DMS53 (cell line): Measurements from ENCODE around the gene ABCC9.

Experiments
- DNase-seq: peaks from one replicate; lab custom pipeline; 2025; lab: John Stamatoyannopoulos, UW

ABCC9 gene

GRCh38 chr12:21940549-21941505 lies at the start of gene ABCC9:
TSS of gene ABCC9 (minus strand) at chr12:21941426. CDS start at chr12:21936674, 4,752 bp downstream.
- DNase-seq: peak; percentile 61

GRCh38 chr12:21989819-21990412 lies 48.7 kb upstream of the ABCC9 start:
- DNase-seq: peak; percentile 79

- DNase-seq: no peak
These were observed 47.4 kb upstream of the ABCC9 start for GRCh38 chr12:21988619-21989018.

- no peak for DNase-seq
These were observed 46.5 kb upstream of the ABCC9 start for GRCh38 chr12:21987755-21988154.

- DNase-seq: no peak
These were observed 43.9 kb upstream of the ABCC9 start for GRCh38 chr12:21985155-21985554.

- DNase-seq: peak; percentile 24
These were observed 43.1 kb upstream of the ABCC9 start for GRCh38 chr12:21984375-21984774.

- DNase-seq: no peak
These were observed 41.9 kb upstream of the ABCC9 start for GRCh38 chr12:21983095-21983494.

- no peak for DNase-seq
These were observed 39.3 kb upstream of the ABCC9 start for GRCh38 chr12:21980544-21980943.

GRCh38 chr12:21975293-21975692 lies 34.1 kb upstream of the ABCC9 start:
- DNase-seq: no peak

GRCh38 chr12:21973221-21973620 lies 32.0 kb upstream of the ABCC9 start:
- no peak for DNase-seq

- DNase-seq: no peak
These were observed 30.8 kb upstream of the ABCC9 start for GRCh38 chr12:21972055-21972454.

- DNase-seq: no peak
These were observed 30.1 kb upstream of the ABCC9 start for GRCh38 chr12:21971344-21971743.

- DNase-seq: no peak
These were observed 21.6 kb upstream of the ABCC9 start for GRCh38 chr12:21962821-21963220.

GRCh38 chr12:21962236-21962635 lies 21.0 kb upstream of the ABCC9 start:
- no peak for DNase-seq

GRCh38 chr12:21950649-21951048 lies 9.4 kb upstream of the ABCC9 start:
- no peak for DNase-seq

GRCh38 chr12:21949036-21949435 lies 7.8 kb upstream of the ABCC9 start:
- no peak for DNase-seq

GRCh38 chr12:21946983-21947382 lies 5.8 kb upstream of the ABCC9 start:
- no peak for DNase-seq

- peak; percentile 42 for DNase-seq
These were observed 3.8 kb upstream of the ABCC9 start for GRCh38 chr12:21945002-21945401.

GRCh38 chr12:21942377-21942703 lies 1.1 kb upstream of the ABCC9 start:
- peak; percentile 37 for DNase-seq

GRCh38 chr12:21941506-21942376 lies 515 bp upstream of the ABCC9 start:
- peak; percentile 51 for DNase-seq

- no peak for DNase-seq
These were observed 1.8 kb downstream of the ABCC9 start for GRCh38 chr12:21939435-21939834.

GRCh38 chr12:21938879-21939278 lies 2.3 kb downstream of the ABCC9 start:
- no peak for DNase-seq
